H9 (cell line): ENCODE data around the gene PCDH10. TPM values are rescaled to one million over a fixed set of nuclear protein-coding genes. Genes with fewer than 3 reads are reported as not detected.

Experiments used
- DNase-seq: peaks from one replicate; pipeline ENCODE4 v3.0.0-alpha.2; 2017
- H2AFZ ChIP-seq: one replicate; pipeline ENCODE4 v1.6.1; 2013; ENCODE audit warnings: mild to moderate bottlenecking, low read length, control low read depth, moderate library complexity
- H2AK5ac ChIP-seq: 2 replicates; pipeline ENCODE4 v1.6.1; 2013; ENCODE audit warnings: low read length, control low read depth, mixed read lengths; ENCODE audit not compliant: insufficient read length
- H2BK120ac ChIP-seq: one replicate; pipeline ENCODE4 v1.6.1; 2013; ENCODE audit warnings: low read depth, mild to moderate bottlenecking, low read length, control low read depth, inconsistent platforms; ENCODE audit not compliant: poor library complexity, severe bottlenecking
- H2BK12ac ChIP-seq: 2 replicates; pipeline ENCODE4 v1.6.1; 2013; ENCODE audit warnings: low read length, control low read depth, mixed read lengths, low read depth; ENCODE audit not compliant: insufficient read length
- H2BK15ac ChIP-seq: 2 replicates; pipeline ENCODE4 v1.6.1; 2013; ENCODE audit warnings: low read depth, low read length, control low read depth
- H2BK20ac ChIP-seq: one replicate; pipeline ENCODE4 v1.6.1; 2013; ENCODE audit warnings: low read depth, mild to moderate bottlenecking, low read length, control low read depth, inconsistent platforms; ENCODE audit not compliant: poor library complexity, severe bottlenecking
- H2BK5ac ChIP-seq: 2 replicates; pipeline ENCODE4 v1.6.1; 2013; ENCODE audit warnings: low read length, control low read depth, mixed read lengths; ENCODE audit not compliant: insufficient read length
- H3K14ac ChIP-seq: 2 replicates; pipeline ENCODE4 v1.6.1; 2013; ENCODE audit warnings: low read length, control low read depth; ENCODE audit not compliant: insufficient read depth
- H3K18ac ChIP-seq: 2 replicates; pipeline ENCODE4 v1.6.1; 2013; ENCODE audit warnings: low read depth, mild to moderate bottlenecking, mixed read lengths, low read length, control low read depth; ENCODE audit not compliant: insufficient read length
- H3K23ac ChIP-seq: 2 replicates; pipeline ENCODE4 v1.6.1; 2013; ENCODE audit warnings: low read length, control low read depth, mixed read lengths, low read depth; ENCODE audit not compliant: insufficient read length
- H3K23me2 ChIP-seq: 2 replicates; pipeline ENCODE4 v1.6.1; 2013; ENCODE audit warnings: low read depth, mild to moderate bottlenecking, mixed read lengths, low read length, control low read depth; ENCODE audit not compliant: insufficient read length, poor library complexity, severe bottlenecking
- H3K27ac ChIP-seq: 2 replicates; pipeline ENCODE4 v1.5.1; 2013; ENCODE audit warnings: low read length, control low read depth, mixed read lengths, low read depth; ENCODE audit not compliant: insufficient read length
- H3K27me3 ChIP-seq: 2 replicates; pipeline ENCODE4 v1.6.1; 2013; ENCODE audit warnings: low read length, control low read depth, inconsistent platforms; ENCODE audit not compliant: insufficient read depth
- H3K4ac ChIP-seq: 2 replicates; pipeline ENCODE4 v1.6.1; 2013; ENCODE audit warnings: low read depth, mild to moderate bottlenecking, control low read depth, inconsistent platforms, low read length, moderate library complexity
- H3K4me1 ChIP-seq: 2 replicates; pipeline ENCODE4 v1.6.1; 2013; ENCODE audit warnings: low read length, control low read depth, inconsistent platforms; ENCODE audit not compliant: insufficient read depth
- H3K4me2 ChIP-seq: 2 replicates; pipeline ENCODE4 v1.6.1; 2013; ENCODE audit warnings: low read length, control low read depth, mixed read lengths; ENCODE audit not compliant: insufficient read length, insufficient read depth
- H3K56ac ChIP-seq: 2 replicates; pipeline ENCODE4 v1.6.1; 2013; ENCODE audit warnings: low read depth, mild to moderate bottlenecking, mixed read lengths, low read length, control low read depth; ENCODE audit not compliant: insufficient read length
- H3K79me1 ChIP-seq: 2 replicates; pipeline ENCODE4 v1.6.1; 2013; ENCODE audit warnings: low read depth, mild to moderate bottlenecking, moderate library complexity, low read length, control low read depth, inconsistent platforms; ENCODE audit not compliant: insufficient read depth, poor library complexity, severe bottlenecking
- H3K79me2 ChIP-seq: 2 replicates; pipeline ENCODE4 v1.6.1; 2013; ENCODE audit warnings: low read length, control low read depth, inconsistent platforms; ENCODE audit not compliant: insufficient read depth
- H3K9ac ChIP-seq: 2 replicates; pipeline ENCODE4 v1.6.1; 2013; ENCODE audit warnings: low read length, control low read depth, mixed read lengths; ENCODE audit not compliant: insufficient read length; ENCODE audit errors: extremely low read depth
- H3K9me3 ChIP-seq: one replicate; pipeline ENCODE4 v1.6.1; 2013; ENCODE audit warnings: low read depth, low read length, inconsistent platforms; ENCODE audit not compliant: control insufficient read depth
- H3T11ph ChIP-seq: one replicate; pipeline ENCODE4 v1.6.1; 2013; ENCODE audit warnings: mild to moderate bottlenecking, low read length, control low read depth, inconsistent platforms
- H4K20me1 ChIP-seq: one replicate; pipeline ENCODE4 v1.6.1; 2013; ENCODE audit not compliant: control insufficient read depth, insufficient read length, insufficient read depth
- H4K5ac ChIP-seq: 2 replicates; pipeline ENCODE4 v1.6.1; 2013; ENCODE audit warnings: low read depth, mild to moderate bottlenecking, mixed read lengths, low read length, control low read depth; ENCODE audit not compliant: insufficient read length
- H4K8ac ChIP-seq: replicated peaks from 2 replicates; pipeline ENCODE4 v1.6.1; 2013; ENCODE audit warnings: low read length, control low read depth, mixed read lengths, low read depth; ENCODE audit not compliant: insufficient read length
- H4K91ac ChIP-seq: 2 replicates; pipeline ENCODE4 v1.6.1; 2013; ENCODE audit warnings: low read depth, mild to moderate bottlenecking, moderate library complexity, mixed read lengths, low read length, control low read depth; ENCODE audit not compliant: insufficient read length
- H3K27ac Mint-ChIP-seq, 3 experiments: 2 replicates in 2 of 3; 3 replicates in 1 of 3; pipeline ENCODE4 v1.8.0; 2020 to 2021; ENCODE audit warnings: mixed read lengths in 3 of 3, mild to moderate bottlenecking in 1 of 3, moderate library complexity in 1 of 3
- H3K27me3 Mint-ChIP-seq: 2 replicates; pipeline ENCODE4 v1.8.0; 2021; ENCODE audit warnings: low read depth, mild to moderate bottlenecking, moderate library complexity, mixed read lengths
- H3K36me3 Mint-ChIP-seq, 3 experiments: 2 replicates in 2 of 3; 3 replicates in 1 of 3; pipeline ENCODE4 v1.8.0; 2020 to 2021; ENCODE audit warnings: low read depth in 3 of 3, mixed read lengths in 3 of 3; ENCODE audit not compliant: insufficient read depth in 1 of 3
- H3K4me1 Mint-ChIP-seq, 2 experiments: 2 replicates each; pipeline ENCODE4 v1.8.0; 2020; ENCODE audit warnings: mixed read lengths in 2 of 2
- H3K4me3 Mint-ChIP-seq, 2 experiments: 2 replicates in 1 of 2; 3 replicates in 1 of 2; pipeline ENCODE4 v1.8.0; 2020 to 2021; ENCODE audit warnings: mild to moderate bottlenecking in 2 of 2, mixed read lengths in 2 of 2, moderate library complexity in 1 of 2
- H3K9me3 Mint-ChIP-seq, 2 experiments: 2 replicates in 1 of 2; 3 replicates in 1 of 2; pipeline ENCODE4 v1.8.0; 2020; ENCODE audit warnings: mild to moderate bottlenecking in 2 of 2, mixed read lengths in 2 of 2, moderate library complexity in 1 of 2
- WGBS: extraction: QIAGEN DNeasy Blood & Tissue Kit; methylation state at CpG from one replicate; pipeline ENCODE4 v1.1.7; 2013; ENCODE audit warnings: missing lambda C conversion rate, low lambda C conversion rate, mixed read lengths; ENCODE audit not compliant: insufficient read length; ENCODE audit errors: extremely low coverage; 5-methylcytosine and 5-hydroxymethylcytosine counted together
- total RNA-seq: library from RNA; stranded (reverse); gene quantifications from 2 replicates; pipeline ENCODE4 v1.2.1, GENCODE V29; 2021
- TF ChIP-seq, protein P1 (sequence below): fragments of 200-600 bp; sonication (generic); conservative IDR thresholded peaks from 3 replicates; pipeline ENCODE4 v1.8.0; 2021; ENCODE audit warnings: antibody characterized with exemption, mild to moderate bottlenecking

PCDH10 gene
- total RNA-seq, 1 experiment from 2014 or later: 8.1 TPM

GRCh38 chr4:133127500-133127899 lies 21.6 kb upstream of the PCDH10 start:
- Histone ChIP-seq H3K18ac (no peak overlapping the region), H2AK5ac (no peak overlapping the region), H2BK15ac (no peak overlapping the region), H3K79me2 (no peaks in the 10 kb centered on the region), H3K23me2 (no peaks in the 10 kb centered on the region), H2BK20ac (no peak overlapping the region), H2BK12ac (no peak overlapping the region), H3K14ac (no peak overlapping the region), H4K91ac (no peak overlapping the region), H3K9ac (no peak overlapping the region), H3T11ph (no peak overlapping the region), H3K27ac (no peak overlapping the region), H3K4ac (no peak overlapping the region), H3K56ac (no peak overlapping the region), H2AFZ (no peak overlapping the region), H4K5ac (no peak overlapping the region), H3K4me2 (no peak overlapping the region), H3K23ac (no peak overlapping the region), H3K9me3 (no peaks in the 10 kb centered on the region), H2BK5ac (no peak overlapping the region), H4K20me1 (no peaks in the 10 kb centered on the region), H2BK120ac (no peak overlapping the region), H3K4me1 (no peaks in the 10 kb centered on the region), H3K27me3 (no peaks in the 10 kb centered on the region), H4K8ac (no peak overlapping the region), H3K79me1 (no peaks in the 10 kb centered on the region)
- Mint-ChIP-seq H3K4me1 (peaks cover 29 to 31% of the 10 kb centered on the region in 2 experiments), H3K9me3 (peaks cover 0 to 5% of the 10 kb centered on the region in 2 experiments; a peak in 2 of 5 replicates), H3K27me3 (no peaks in the 10 kb centered on the region), H3K4me3 (no peak overlapping the region), H3K36me3 (peaks cover 0 to 6% (median 0%) of the 10 kb centered on the region in 3 experiments; a peak in 3 of 7 replicates), H3K27ac (no peak overlapping the region)
- TF ChIP-seq, protein P1, sequence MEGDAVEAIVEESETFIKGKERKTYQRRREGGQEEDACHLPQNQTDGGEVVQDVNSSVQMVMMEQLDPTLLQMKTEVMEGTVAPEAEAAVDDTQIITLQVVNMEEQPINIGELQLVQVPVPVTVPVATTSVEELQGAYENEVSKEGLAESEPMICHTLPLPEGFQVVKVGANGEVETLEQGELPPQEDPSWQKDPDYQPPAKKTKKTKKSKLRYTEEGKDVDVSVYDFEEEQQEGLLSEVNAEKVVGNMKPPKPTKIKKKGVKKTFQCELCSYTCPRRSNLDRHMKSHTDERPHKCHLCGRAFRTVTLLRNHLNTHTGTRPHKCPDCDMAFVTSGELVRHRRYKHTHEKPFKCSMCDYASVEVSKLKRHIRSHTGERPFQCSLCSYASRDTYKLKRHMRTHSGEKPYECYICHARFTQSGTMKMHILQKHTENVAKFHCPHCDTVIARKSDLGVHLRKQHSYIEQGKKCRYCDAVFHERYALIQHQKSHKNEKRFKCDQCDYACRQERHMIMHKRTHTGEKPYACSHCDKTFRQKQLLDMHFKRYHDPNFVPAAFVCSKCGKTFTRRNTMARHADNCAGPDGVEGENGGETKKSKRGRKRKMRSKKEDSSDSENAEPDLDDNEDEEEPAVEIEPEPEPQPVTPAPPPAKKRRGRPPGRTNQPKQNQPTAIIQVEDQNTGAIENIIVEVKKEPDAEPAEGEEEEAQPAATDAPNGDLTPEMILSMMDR: no peak
- WGBS: no CpG with 5 or more reads among the region's 3 CpGs
- no peak for DNase-seq
